HL-60 (cell line): Measurements from ENCODE around the gene ASCL5.

Source experiments
- GABPA ChIP-seq: IDR thresholded peaks from 2 replicates; pipeline ENCODE4 v1.6.1; 2012; ENCODE audit warnings: low read depth
- POLR2AphosphoS5 ChIP-seq: IDR thresholded peaks from 2 replicates; pipeline ENCODE4 v1.6.1; 2012; ENCODE audit warnings: low read depth
- TF ChIP-seq, protein P1 (sequence below): IDR thresholded peaks from one replicate; pipeline ENCODE4 v1.5.1; 2011; ENCODE audit warnings: low read length, control low read depth, inconsistent platforms; ENCODE audit not compliant: insufficient read depth
- TF ChIP-seq, protein P2 (sequence below): IDR thresholded peaks from 2 replicates; pipeline ENCODE4 v1.6.1; 2012; ENCODE audit warnings: low read depth; ENCODE audit not compliant: insufficient replicate concordance

DNA sequence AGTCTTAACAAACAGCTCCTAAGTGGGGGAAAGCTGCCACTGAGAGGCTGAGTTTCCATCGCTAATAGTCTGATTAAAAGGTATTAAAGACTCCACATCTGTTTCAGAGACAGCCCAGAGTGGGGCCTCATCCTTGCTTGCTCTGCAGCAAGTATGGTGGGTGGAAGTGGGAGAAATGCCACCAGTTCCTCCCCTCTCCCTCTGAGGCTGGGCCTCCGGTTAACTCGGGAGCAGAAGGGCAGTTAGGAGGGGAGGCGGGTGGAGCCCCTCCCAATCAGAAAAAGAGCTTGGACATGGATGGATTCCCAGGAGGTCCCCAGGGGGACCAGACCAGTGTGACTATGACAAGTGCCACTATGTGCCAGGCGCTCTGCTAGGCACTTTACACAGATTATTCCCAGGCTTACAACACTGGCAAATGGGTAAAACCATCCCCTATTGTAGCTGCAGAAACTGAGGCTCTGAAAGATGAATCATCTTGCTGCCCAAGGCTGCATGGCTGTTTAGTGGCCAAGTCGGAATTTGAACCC is 11.4 kb upstream of the ASCL5 start:
- TF ChIP-seq, protein P1, sequence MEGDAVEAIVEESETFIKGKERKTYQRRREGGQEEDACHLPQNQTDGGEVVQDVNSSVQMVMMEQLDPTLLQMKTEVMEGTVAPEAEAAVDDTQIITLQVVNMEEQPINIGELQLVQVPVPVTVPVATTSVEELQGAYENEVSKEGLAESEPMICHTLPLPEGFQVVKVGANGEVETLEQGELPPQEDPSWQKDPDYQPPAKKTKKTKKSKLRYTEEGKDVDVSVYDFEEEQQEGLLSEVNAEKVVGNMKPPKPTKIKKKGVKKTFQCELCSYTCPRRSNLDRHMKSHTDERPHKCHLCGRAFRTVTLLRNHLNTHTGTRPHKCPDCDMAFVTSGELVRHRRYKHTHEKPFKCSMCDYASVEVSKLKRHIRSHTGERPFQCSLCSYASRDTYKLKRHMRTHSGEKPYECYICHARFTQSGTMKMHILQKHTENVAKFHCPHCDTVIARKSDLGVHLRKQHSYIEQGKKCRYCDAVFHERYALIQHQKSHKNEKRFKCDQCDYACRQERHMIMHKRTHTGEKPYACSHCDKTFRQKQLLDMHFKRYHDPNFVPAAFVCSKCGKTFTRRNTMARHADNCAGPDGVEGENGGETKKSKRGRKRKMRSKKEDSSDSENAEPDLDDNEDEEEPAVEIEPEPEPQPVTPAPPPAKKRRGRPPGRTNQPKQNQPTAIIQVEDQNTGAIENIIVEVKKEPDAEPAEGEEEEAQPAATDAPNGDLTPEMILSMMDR, result no peak
- TF ChIP-seq POLR2AphosphoS5 (no peak), GABPA (no peak)
- TF ChIP-seq, protein P2, sequence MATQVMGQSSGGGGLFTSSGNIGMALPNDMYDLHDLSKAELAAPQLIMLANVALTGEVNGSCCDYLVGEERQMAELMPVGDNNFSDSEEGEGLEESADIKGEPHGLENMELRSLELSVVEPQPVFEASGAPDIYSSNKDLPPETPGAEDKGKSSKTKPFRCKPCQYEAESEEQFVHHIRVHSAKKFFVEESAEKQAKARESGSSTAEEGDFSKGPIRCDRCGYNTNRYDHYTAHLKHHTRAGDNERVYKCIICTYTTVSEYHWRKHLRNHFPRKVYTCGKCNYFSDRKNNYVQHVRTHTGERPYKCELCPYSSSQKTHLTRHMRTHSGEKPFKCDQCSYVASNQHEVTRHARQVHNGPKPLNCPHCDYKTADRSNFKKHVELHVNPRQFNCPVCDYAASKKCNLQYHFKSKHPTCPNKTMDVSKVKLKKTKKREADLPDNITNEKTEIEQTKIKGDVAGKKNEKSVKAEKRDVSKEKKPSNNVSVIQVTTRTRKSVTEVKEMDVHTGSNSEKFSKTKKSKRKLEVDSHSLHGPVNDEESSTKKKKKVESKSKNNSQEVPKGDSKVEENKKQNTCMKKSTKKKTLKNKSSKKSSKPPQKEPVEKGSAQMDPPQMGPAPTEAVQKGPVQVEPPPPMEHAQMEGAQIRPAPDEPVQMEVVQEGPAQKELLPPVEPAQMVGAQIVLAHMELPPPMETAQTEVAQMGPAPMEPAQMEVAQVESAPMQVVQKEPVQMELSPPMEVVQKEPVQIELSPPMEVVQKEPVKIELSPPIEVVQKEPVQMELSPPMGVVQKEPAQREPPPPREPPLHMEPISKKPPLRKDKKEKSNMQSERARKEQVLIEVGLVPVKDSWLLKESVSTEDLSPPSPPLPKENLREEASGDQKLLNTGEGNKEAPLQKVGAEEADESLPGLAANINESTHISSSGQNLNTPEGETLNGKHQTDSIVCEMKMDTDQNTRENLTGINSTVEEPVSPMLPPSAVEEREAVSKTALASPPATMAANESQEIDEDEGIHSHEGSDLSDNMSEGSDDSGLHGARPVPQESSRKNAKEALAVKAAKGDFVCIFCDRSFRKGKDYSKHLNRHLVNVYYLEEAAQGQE, result no peak
